Common myeloid progenitor, CD34-positive (primary cell): ENCODE data around the gene HDAC8.

Experiments used
- CTCF ChIA-PET: fragments of 350-600 bp; sonication (Branson Sonifier 250); formaldehyde crosslinking; loops from one replicate; lab custom pipeline; 2021; ENCODE audit warnings: antibody characterized with exemption; lab: Charles Lee
- POLR2A ChIA-PET: fragments of 350-600 bp; sonication (Branson Sonifier 250); formaldehyde crosslinking; loops from one replicate; lab custom pipeline; 2021; ENCODE audit warnings: antibody characterized with exemption; lab: Charles Lee
- DNase-seq, 3 donors: peaks; one replicate each; pipeline versions ENCODE4 v3.0.0 to v3.0.0-alpha.2; 2013
- H3K27ac ChIP-seq, 2 experiments: 1 replicate in 1 of 2; 2 replicates in 1 of 2; pipeline ENCODE4 v1.7.0; 2013; ENCODE audit warnings: inconsistent platforms in 2 of 2, low read length in 2 of 2, mild to moderate bottlenecking in 2 of 2, low read depth in 1 of 2, moderate library complexity in 1 of 2; ENCODE audit not compliant: severe bottlenecking in 2 of 2, insufficient read depth in 1 of 2, poor library complexity in 1 of 2
- H3K27me3 ChIP-seq, 5 experiments: replicated peaks in 2 of 5; 1 replicate in 3 of 5; 2 replicates in 2 of 5; pipeline versions ENCODE4 v1.6.1 to v1.7.0; 2013; ENCODE audit warnings: low read length in 4 of 5, mild to moderate bottlenecking in 2 of 5, moderate library complexity in 2 of 5, inconsistent platforms in 1 of 5; ENCODE audit not compliant: insufficient read depth in 5 of 5, control insufficient read depth in 4 of 5
- H3K36me3 ChIP-seq, 4 experiments: 1 replicate in 2 of 4; 2 replicates in 2 of 4; pipeline versions ENCODE4 v1.6.1 to v1.7.0; 2013; ENCODE audit warnings: low read length in 3 of 4, control low read depth in 1 of 4, mild to moderate bottlenecking in 1 of 4; ENCODE audit not compliant: control insufficient read depth in 4 of 4, insufficient read depth in 4 of 4
- H3K4me1 ChIP-seq, 4 experiments: 1 replicate in 3 of 4; 2 replicates in 1 of 4; pipeline versions ENCODE4 v1.6.1 to v1.7.1; 2013; ENCODE audit warnings: low read length in 3 of 4, mild to moderate bottlenecking in 3 of 4, control low read depth in 1 of 4, inconsistent platforms in 1 of 4, moderate library complexity in 1 of 4; ENCODE audit not compliant: control insufficient read depth in 4 of 4, insufficient read depth in 4 of 4; ENCODE audit errors: control extremely low read depth in 1 of 4
- H3K4me3 ChIP-seq, 7 experiments: 1 replicate in 4 of 7; 2 replicates in 3 of 7; pipeline versions ENCODE4 v1.5.1 to v1.7.0; 2013; ENCODE audit warnings: mild to moderate bottlenecking in 7 of 7, low read length in 6 of 7, moderate library complexity in 6 of 7, inconsistent platforms in 2 of 7, low read depth in 2 of 7, control low read depth in 1 of 7; ENCODE audit not compliant: insufficient read depth in 4 of 7, control insufficient read depth in 1 of 7; ENCODE audit errors: extremely low read depth in 1 of 7
- H3K9me3 ChIP-seq, 5 experiments: 1 replicate in 4 of 5; 2 replicates in 1 of 5; pipeline versions ENCODE4 v1.6.1 to v1.7.1; 2013; ENCODE audit warnings: low read length in 4 of 5, mild to moderate bottlenecking in 2 of 5, inconsistent platforms in 1 of 5, low read depth in 1 of 5, moderate library complexity in 1 of 5; ENCODE audit not compliant: control insufficient read depth in 4 of 5, insufficient read depth in 2 of 5; ENCODE audit errors: control extremely low read depth in 1 of 5
- WGBS: methylation state at CpG from one replicate; pipeline ENCODE4 v1.1.5; 2013; ENCODE audit not compliant: insufficient coverage; 5-methylcytosine and 5-hydroxymethylcytosine counted together

HDAC8 gene

DNA sequence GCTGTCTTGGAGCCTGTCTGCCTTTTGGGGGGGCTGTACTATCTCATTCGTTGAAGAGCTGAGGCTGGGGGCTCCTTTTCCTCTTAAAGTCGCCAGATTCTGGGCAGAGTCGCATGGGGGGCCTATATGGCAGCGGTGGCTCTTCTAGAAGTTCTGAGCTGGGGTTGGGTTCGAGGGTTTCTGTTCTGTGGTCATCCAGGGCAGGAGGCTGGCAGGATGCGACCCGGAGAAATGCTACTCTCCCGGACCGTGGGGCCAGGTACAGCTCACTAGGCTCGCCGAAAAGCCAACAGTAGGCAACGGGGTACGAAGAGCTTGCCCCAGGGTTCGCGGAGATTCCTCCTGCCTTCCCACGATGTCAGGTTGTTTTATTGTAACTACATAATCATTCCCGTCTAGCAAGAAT lies 265.0 kb downstream of the HDAC8 start:
- peak overlapping the region in 3 of 7 experiments; percentile 67 to 72 (median 68) for H3K4me3 ChIP-seq
- H3K36me3 ChIP-seq: no peaks in the 10 kb centered on the region
- peaks cover 5 to 91% (median 58%) of the 10 kb centered on the region in 5 experiments for H3K27me3 ChIP-seq
- H3K9me3 ChIP-seq: no peaks in the 10 kb centered on the region
- POLR2A ChIA-PET: no interaction called here
- peak in 1 of 3 donors; percentile 7 for DNase-seq
- H3K27ac ChIP-seq: no peak overlapping the region
- WGBS: 28% methylated on average over 14 of the region's 17 CpGs
- peaks cover 0 to 40% (median 30%) of the 10 kb centered on the region in 4 experiments for H3K4me1 ChIP-seq
- CTCF ChIA-PET: interaction anchor here (1.5 kb wide), 1 partner anchor 29 kb away, joined by 4 read pairs; no protein-coding TSS in a partner anchor

DNA sequence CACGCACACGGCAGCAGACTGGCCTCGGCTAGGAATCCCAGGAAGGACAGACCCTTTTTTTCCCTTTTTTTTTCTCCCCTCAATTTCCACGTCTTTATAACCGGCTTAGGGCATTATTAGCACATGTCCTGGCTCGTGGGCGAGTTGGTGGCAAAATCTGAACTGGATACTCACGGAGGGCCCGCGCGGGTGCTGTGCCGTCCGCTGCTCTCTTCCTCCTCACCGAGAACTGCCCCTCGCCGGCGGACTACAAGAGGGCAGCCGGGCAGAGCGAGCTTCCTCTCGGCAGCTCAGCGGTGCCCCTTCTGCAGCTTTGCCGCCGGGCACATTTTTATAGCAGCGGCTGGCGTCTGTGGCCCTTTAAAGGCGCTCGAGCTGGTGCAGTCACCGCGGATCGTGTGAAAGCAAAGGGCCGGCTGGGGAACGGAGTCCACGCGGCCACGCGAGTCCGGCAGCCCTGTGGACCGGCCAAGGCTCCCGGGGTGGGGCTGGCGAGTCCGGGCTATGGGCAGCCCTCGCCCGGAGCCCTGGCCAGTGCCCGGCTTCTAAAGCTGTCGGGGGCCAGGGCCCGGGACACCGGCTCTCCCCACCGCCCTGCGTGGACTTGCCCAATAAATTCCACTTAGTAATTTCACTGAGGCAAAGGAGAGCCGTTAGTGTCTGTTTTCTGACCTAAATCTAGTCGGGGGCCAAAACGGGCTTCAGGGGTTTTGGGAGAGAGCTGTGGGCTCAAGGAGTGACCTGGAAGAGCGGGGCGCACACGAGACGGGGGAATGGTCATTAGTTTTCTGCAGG lies 265.6 kb downstream of the HDAC8 start:
- WGBS: 12% methylated on average over 49 of the region's 56 CpGs
- DNase-seq: peak; percentile 28 to 74 (median 70)
- Histone ChIP-seq H3K27ac (no peak overlapping the region), H3K9me3 (no peaks in the 10 kb centered on the region), H3K27me3 (peaks cover 5 to 91% (median 54%) of the 10 kb centered on the region in 5 experiments), H3K4me3 (peak overlapping the region in 6 of 7 experiments; percentile 30 to 72 (median 60)), H3K36me3 (no peaks in the 10 kb centered on the region), H3K4me1 (peaks cover 0 to 40% (median 30%) of the 10 kb centered on the region in 4 experiments)
- POLR2A ChIA-PET: no interaction called here
- CTCF ChIA-PET: interaction anchor here (1.5 kb wide), 1 partner anchor 29 kb away, joined by 4 read pairs; no protein-coding TSS in a partner anchor

DNA sequence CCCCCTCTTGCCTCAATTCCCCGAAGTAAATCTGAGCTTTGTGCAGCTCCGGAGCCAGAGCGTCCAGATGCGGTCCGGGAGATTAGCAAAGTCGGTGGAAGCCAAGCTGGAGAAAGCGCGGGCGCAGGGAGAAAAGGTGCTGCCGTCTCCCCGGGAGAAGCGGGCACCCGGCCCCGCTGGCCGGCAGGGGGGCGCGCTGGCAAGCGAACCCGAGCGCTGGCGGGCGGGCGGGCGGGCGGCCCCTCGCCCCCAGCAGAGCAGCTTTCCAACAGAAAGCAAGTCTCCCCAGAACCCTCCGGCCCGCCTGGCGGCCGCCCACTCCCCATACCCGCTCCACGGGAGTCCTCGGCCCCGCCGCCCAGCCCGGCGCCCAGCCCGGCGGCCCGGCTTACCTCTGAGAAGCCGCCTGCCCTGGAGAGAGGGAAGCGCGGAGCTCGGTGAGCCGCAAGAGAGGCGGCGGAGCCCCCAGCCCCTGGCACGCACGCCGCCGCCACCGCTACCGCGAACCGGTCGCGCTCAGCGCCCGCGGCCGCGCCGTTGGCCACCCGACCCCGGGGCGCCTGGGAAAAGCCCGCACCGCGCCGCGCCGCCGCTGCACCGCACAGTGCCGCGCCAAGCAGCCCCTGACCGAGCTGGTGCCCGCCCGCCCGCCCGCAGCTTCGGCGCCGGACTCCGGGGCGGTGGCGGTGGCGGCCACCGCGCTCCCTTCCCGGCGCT lies 266.4 kb downstream of the HDAC8 start:
- WGBS: 6% methylated on average over 60 of the region's 92 CpGs
- no peak overlapping the region for H3K27ac ChIP-seq
- POLR2A ChIA-PET: no interaction called here
- no peaks in the 10 kb centered on the region for H3K9me3 ChIP-seq
- H3K36me3 ChIP-seq: no peaks in the 10 kb centered on the region
- CTCF ChIA-PET: no interaction called here
- peaks cover 0 to 40% (median 30%) of the 10 kb centered on the region in 4 experiments for H3K4me1 ChIP-seq
- peaks cover 5 to 92% (median 53%) of the 10 kb centered on the region in 5 experiments for H3K27me3 ChIP-seq
- H3K4me3 ChIP-seq: peak overlapping the region in 6 of 7 experiments; percentile 15 to 72 (median 60)
- DNase-seq: peak in 2 of 3 donors; percentile 31 to 53

DNA sequence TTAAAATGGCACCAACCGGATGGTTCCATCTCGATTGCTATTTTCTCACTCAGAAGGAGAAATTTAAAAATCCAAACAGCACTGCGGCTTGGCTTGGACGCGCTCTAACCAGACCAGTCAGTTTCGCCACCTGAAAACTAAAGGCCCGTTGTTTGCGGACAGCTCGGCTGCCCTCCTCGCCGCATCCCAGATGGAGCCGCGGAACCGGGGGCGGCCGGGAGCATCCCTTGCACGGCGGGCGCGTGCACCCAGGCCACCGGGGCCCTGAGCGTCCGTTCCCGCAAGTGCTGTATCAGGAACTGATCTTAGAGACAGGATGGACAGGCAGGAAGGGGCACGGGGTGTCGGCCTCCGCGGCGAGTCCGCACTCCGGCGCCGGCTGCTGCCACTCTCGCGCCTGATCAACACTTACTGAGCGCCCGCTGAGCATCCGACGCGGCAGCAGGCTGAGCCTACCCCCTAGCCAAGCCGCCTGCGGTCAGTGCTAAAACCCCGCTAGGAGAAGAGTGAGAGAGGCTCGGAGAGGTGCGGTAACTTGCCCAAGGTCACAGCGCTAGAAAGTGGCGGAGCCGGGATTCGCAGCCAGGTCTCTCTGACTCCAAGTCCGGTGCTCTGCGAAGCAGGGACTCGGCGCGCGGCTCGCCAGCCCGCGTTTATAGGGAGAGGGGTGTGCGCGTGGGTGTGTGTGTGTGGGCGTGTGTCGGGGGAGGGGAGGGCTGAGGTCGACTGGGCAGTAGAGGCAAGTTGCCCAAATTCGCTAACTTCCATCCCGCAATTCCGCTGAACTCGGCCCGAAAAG lies 267.2 kb downstream of the HDAC8 start, which contains the start of gene CITED1:
Gene CITED1 (minus strand): TSS at position 629 of the 799 bp plus-strand sequence. CDS start 3,045 bp downstream, outside the sequence.
- WGBS: 10% methylated on average over 60 of the region's 68 CpGs
- CTCF ChIA-PET: no interaction called here
- H3K27me3 ChIP-seq: peaks cover 5 to 98% (median 52%) of the 10 kb centered on the region in 5 experiments
- H3K4me1 ChIP-seq: peaks cover 0 to 40% (median 30%) of the 10 kb centered on the region in 4 experiments
- H3K36me3 ChIP-seq: no peaks in the 10 kb centered on the region
- no peak within 1 kb of the TSS for H3K27ac ChIP-seq
- POLR2A ChIA-PET: no interaction called here
- no peaks in the 10 kb centered on the region for H3K9me3 ChIP-seq
- H3K4me3 ChIP-seq: peak within 1 kb of the TSS; percentile 8 to 72 (median 52)
- peak in 2 of 3 donors; percentile 36 to 42 for DNase-seq

DNA sequence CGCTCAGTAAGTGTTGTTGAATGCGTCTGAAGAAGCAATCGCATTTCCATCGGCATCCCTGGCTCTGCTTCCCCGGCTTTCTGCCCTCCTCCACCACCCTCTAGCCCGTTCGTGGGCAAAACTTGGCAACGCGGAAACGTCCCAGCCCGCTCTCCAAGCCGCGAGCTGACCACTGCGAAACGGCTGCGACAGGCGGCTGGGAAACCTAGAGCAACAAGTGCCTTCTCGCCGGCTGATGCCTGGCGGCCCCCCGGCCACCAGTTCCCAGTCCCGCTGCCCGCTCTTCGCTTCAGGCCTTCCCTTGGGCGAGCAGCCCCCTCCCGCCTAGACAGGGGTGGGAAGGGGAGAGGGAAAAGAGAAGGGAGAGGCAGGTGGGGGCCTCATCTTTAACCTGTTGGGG lies 267.8 kb downstream of the HDAC8 start:
- ChIA-PET POLR2A (no interaction called here), CTCF (no interaction called here)
- DNase-seq: peak in 1 of 3 donors; percentile 29
- Histone ChIP-seq H3K36me3 (no peaks in the 10 kb centered on the region), H3K4me3 (peak overlapping the region in 5 of 7 experiments; percentile 12 to 63 (median 54)), H3K27me3 (peaks cover 7 to 99% (median 55%) of the 10 kb centered on the region in 5 experiments), H3K4me1 (peaks cover 0 to 40% (median 30%) of the 10 kb centered on the region in 4 experiments), H3K9me3 (no peaks in the 10 kb centered on the region), H3K27ac (no peak overlapping the region)
- WGBS: 12% methylated on average over 24 of the region's 26 CpGs

DNA sequence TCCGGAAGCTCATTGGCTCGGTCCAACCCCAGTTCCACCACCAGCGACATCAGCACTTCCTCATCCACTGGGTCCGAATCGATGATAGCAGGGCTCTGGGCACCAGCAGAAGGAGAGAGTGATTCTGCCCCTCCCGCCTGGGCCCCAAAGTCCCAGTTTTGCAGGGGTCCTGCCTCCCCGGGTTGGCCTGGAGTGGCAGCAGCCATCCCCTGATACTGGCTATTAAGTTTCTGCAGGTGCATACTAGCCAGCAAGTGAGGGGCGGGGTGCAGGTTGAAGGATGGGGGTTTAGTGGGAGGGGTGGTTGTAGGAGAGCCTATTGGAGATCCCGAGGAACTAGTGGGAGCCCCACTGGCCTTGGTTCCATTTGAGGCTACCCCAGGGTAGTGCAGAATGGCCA lies 270.9 kb downstream of the HDAC8 start:
- Histone ChIP-seq H3K9me3 (no peaks in the 10 kb centered on the region), H3K36me3 (no peaks in the 10 kb centered on the region), H3K27ac (no peak overlapping the region), H3K4me1 (peaks cover 0 to 18% (median 12%) of the 10 kb centered on the region in 4 experiments), H3K27me3 (peaks cover 7 to 97% (median 37%) of the 10 kb centered on the region in 5 experiments), H3K4me3 (no peak overlapping the region)
- 84% methylated on average over 7 of the region's 9 CpGs for WGBS
- ChIA-PET POLR2A (no interaction called here), CTCF (no interaction called here)
- DNase-seq: no peak
